ENCODE results near the gene IL5.

GRCh38 chr5:132528866-132529634 lies 14.3 kb downstream of the IL5 start:
- no peak for TF ChIP-seq POLR2A (IDR thresholded peaks at IDR 0.05)
- no peak for TF ChIP-seq CTCF (IDR thresholded peaks at IDR 0.05)
